ENCODE results near the gene EDAR. TPM values are rescaled to one million over a fixed set of nuclear protein-coding genes. Genes with fewer than 3 reads are reported as not detected.
A peak's percentile ranks its signal among the peaks of the same experiment; 100 is the strongest.

The EDAR gene
- total RNA-seq, 1 donor from 2014 or later, result 5.5 TPM

DNA sequence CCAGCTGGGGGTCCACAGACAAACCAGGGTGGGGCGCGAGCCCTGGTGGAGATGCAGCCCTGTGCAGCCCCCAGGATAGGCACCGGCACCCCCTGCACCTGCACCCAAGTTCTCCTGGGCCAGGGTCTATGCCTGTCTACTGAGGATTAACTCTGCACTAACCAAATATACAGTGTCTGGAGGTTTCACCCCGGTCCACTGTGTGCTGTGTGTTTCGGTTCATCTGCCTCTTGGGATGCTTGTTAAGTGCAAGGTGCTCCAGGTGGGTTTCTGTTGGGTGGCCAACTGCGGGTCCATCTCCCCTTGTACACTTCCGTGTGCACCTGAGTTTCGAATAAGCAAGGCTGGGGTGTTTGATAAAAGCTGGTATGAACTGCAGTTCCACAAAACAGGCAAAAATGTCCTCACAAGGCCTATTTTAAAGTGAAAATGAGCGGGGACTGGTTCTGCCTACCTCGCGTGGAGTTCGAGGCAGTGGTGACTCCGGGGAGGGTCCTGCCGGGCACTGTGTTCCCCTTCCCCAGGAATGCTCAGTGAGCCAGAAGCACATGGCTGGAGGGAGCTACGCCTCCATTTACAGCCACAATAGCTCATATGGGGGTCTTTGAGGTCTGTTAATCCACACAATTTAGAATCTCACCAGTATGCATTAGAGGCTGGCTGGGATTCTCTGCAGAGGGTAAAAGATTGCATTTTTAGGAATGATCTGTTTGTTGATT lies 70.7 kb downstream of the EDAR start:
- peak in 1 of 2 experiments; percentile 20 for DNase-seq (ENCODE audit: low spot score in 2 of 2, unreplicated experiment in 2 of 2)
- Mint-ChIP-seq H3K36me3 (no peaks in the 10 kb centered on the region), H3K27me3 (ENCODE audit: low read depth) (no peaks in the 10 kb centered on the region), H3K27ac (no peak overlapping the region), H3K4me1 (peaks cover 12% of the 10 kb centered on the region), H3K9me3 (no peaks in the 10 kb centered on the region), H3K4me3 (no peak overlapping the region)
- TF ChIP-seq, protein P1, sequence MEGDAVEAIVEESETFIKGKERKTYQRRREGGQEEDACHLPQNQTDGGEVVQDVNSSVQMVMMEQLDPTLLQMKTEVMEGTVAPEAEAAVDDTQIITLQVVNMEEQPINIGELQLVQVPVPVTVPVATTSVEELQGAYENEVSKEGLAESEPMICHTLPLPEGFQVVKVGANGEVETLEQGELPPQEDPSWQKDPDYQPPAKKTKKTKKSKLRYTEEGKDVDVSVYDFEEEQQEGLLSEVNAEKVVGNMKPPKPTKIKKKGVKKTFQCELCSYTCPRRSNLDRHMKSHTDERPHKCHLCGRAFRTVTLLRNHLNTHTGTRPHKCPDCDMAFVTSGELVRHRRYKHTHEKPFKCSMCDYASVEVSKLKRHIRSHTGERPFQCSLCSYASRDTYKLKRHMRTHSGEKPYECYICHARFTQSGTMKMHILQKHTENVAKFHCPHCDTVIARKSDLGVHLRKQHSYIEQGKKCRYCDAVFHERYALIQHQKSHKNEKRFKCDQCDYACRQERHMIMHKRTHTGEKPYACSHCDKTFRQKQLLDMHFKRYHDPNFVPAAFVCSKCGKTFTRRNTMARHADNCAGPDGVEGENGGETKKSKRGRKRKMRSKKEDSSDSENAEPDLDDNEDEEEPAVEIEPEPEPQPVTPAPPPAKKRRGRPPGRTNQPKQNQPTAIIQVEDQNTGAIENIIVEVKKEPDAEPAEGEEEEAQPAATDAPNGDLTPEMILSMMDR (IDR thresholded peaks at IDR 0.05; ENCODE audit: unreplicated experiment), result no peak

GRCh38 chr2:108917526-108917925 lies 71.5 kb downstream of the EDAR start:
- DNase-seq (ENCODE audit: low spot score in 2 of 2, unreplicated experiment in 2 of 2), result peak in 1 of 2 experiments; percentile 19
- Mint-ChIP-seq H3K4me3 (no peak overlapping the region), H3K4me1 (peaks cover 5% of the 10 kb centered on the region), H3K27me3 (ENCODE audit: low read depth) (no peaks in the 10 kb centered on the region), H3K36me3 (no peaks in the 10 kb centered on the region), H3K27ac (no peak overlapping the region), H3K9me3 (no peaks in the 10 kb centered on the region)
- TF ChIP-seq, protein P1 (IDR thresholded peaks at IDR 0.05; ENCODE audit: unreplicated experiment), result no peak

- H3K27ac Mint-ChIP-seq, result no peak overlapping the region
- H3K4me1 Mint-ChIP-seq, result no peaks in the 10 kb centered on the region
- H3K27me3 Mint-ChIP-seq (ENCODE audit: low read depth), result no peaks in the 10 kb centered on the region
- H3K4me3 Mint-ChIP-seq, result no peak overlapping the region
- no peaks in the 10 kb centered on the region for H3K36me3 Mint-ChIP-seq
- TF ChIP-seq, protein P1 (IDR thresholded peaks at IDR 0.05; ENCODE audit: unreplicated experiment), result no peak
- peak in 1 of 2 experiments; percentile 29 for DNase-seq (ENCODE audit: low spot score in 2 of 2, unreplicated experiment in 2 of 2)
- no peaks in the 10 kb centered on the region for H3K9me3 Mint-ChIP-seq
Observed at GRCh38 chr2:108916796-108917421, 72.1 kb downstream of the EDAR start.

- no peaks in the 10 kb centered on the region for H3K4me1 Mint-ChIP-seq
- H3K27ac Mint-ChIP-seq, result no peak overlapping the region
- TF ChIP-seq, protein P1 (IDR thresholded peaks at IDR 0.05; ENCODE audit: unreplicated experiment), result no peak
- H3K27me3 Mint-ChIP-seq (ENCODE audit: low read depth), result no peaks in the 10 kb centered on the region
- H3K9me3 Mint-ChIP-seq, result no peaks in the 10 kb centered on the region
- H3K4me3 Mint-ChIP-seq, result no peak overlapping the region
- no peaks in the 10 kb centered on the region for H3K36me3 Mint-ChIP-seq
- peak in 1 of 2 experiments; percentile 35 for DNase-seq (ENCODE audit: low spot score in 2 of 2, unreplicated experiment in 2 of 2)
Observed at GRCh38 chr2:108916122-108916795, 72.8 kb downstream of the EDAR start.

- no peak for DNase-seq (ENCODE audit: low spot score in 2 of 2, unreplicated experiment in 2 of 2)
- no peaks in the 10 kb centered on the region for H3K36me3 Mint-ChIP-seq
Observed at GRCh38 chr2:108912629-108912902, 76.5 kb downstream of the EDAR start.

More at GRCh38 chr2:108912629-108912902, 76.5 kb downstream of the EDAR start:
- TF ChIP-seq, protein P1 (IDR thresholded peaks at IDR 0.05; ENCODE audit: unreplicated experiment), result no peak
- H3K4me1 Mint-ChIP-seq, result no peaks in the 10 kb centered on the region
- H3K27me3 Mint-ChIP-seq (ENCODE audit: low read depth), result no peaks in the 10 kb centered on the region
- no peaks in the 10 kb centered on the region for H3K9me3 Mint-ChIP-seq
- no peak overlapping the region for H3K27ac Mint-ChIP-seq
- no peak overlapping the region for H3K4me3 Mint-ChIP-seq

Measured in mesothelial cell of epicardium (in vitro differentiated cells).